GM15510 (cell line): Measurements from ENCODE around the gene CLDN12.

ENCODE experiments used
- POLR2A ChIP-seq: IDR thresholded peaks from 3 replicates; pipeline ENCODE4 v1.6.1; 2011; ENCODE audit warnings: borderline replicate concordance; ENCODE audit not compliant: insufficient read length; ENCODE audit errors: extremely low read depth

CLDN12 gene

GRCh38 chr7:90403174-90404113 is at the start of gene CLDN12:
CLDN12 (plus strand) TSS chr7:90403461; CDS start chr7:90412677, 9,216 bp downstream.
- peak; percentile 44 for TF ChIP-seq POLR2A

- TF ChIP-seq POLR2A: no peak
These were observed 19.8 kb upstream of the CLDN12 start for GRCh38 chr7:90383422-90383821.

- TF ChIP-seq POLR2A: no peak
These were observed 19.4 kb upstream of the CLDN12 start for GRCh38 chr7:90383861-90384260.

GRCh38 chr7:90384433-90384832 is 18.8 kb upstream of the CLDN12 start:
- no peak for TF ChIP-seq POLR2A

GRCh38 chr7:90387470-90388240 is 15.6 kb upstream of the CLDN12 start:
- no peak for TF ChIP-seq POLR2A

GRCh38 chr7:90390926-90391325 is 12.3 kb upstream of the CLDN12 start:
- no peak for TF ChIP-seq POLR2A

- no peak for TF ChIP-seq POLR2A
These were observed 11.8 kb upstream of the CLDN12 start for GRCh38 chr7:90391488-90391887.

GRCh38 chr7:90396420-90396819 is 6.8 kb upstream of the CLDN12 start:
- TF ChIP-seq POLR2A: no peak

GRCh38 chr7:90401989-90402388 is 1.3 kb upstream of the CLDN12 start:
- TF ChIP-seq POLR2A: no peak

GRCh38 chr7:90402785-90403173 is 482 bp upstream of the CLDN12 start:
- no peak for TF ChIP-seq POLR2A

GRCh38 chr7:90404777-90405176 is 1.5 kb downstream of the CLDN12 start:
- no peak for TF ChIP-seq POLR2A

- no peak for TF ChIP-seq POLR2A
These were observed 4.2 kb downstream of the CLDN12 start for GRCh38 chr7:90407484-90407821.

GRCh38 chr7:90408142-90408541 is 4.9 kb downstream of the CLDN12 start:
- TF ChIP-seq POLR2A: no peak

GRCh38 chr7:90409667-90410066 is 6.4 kb downstream of the CLDN12 start:
- TF ChIP-seq POLR2A: no peak

- no peak for TF ChIP-seq POLR2A
These were observed 8.2 kb downstream of the CLDN12 start for GRCh38 chr7:90411510-90411909.
